Transverse colon (tissue), 3 donors: Measurements from ENCODE around the gene LAMB4.

Experiments used
- CTCF ChIP-seq, 5 experiments: fragments of 200-600 bp in 3 of 5; fragments of 450-650 bp in 2 of 5; sonication (generic) in 3 of 5; IDR thresholded peaks; 1 replicate in 2 of 5; 2 replicates in 3 of 5; pipeline ENCODE4 v1.5.1; 2016 to 2017; ENCODE audit warnings: antibody characterized with exemption in 5 of 5, inconsistent platforms in 3 of 5, mild to moderate bottlenecking in 2 of 5, moderate library complexity in 1 of 5
- POLR2A ChIP-seq: fragments of 450-650 bp; IDR thresholded peaks from one replicate; pipeline ENCODE4 v1.6.1; 2016; ENCODE audit warnings: antibody characterized with exemption, mild to moderate bottlenecking, moderate library complexity

DNA sequence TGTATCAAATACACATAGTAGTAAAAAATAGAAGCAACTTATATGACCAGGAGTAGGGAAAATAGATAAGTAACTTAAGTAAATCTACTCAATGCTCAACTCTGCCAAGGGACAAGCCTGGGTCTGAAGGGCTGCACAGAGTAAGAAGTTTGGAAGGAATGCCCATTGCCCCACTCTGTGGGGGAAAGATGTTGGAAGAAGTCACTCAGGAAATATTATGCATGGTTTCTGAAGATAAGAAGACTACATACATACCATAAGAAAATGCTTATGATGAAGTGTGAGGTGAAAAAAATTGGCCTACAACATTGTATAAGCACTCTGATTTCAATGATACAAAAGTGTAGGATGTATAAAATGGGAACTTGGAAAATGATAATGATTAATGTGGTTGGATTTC lies 54.0 kb downstream of the LAMB4 start:
- no peak for TF ChIP-seq CTCF (IDR thresholded peaks at IDR 0.05)
- TF ChIP-seq POLR2A: no peak
